Endothelial cell of umbilical vein (primary cell): Measurements from ENCODE around the gene MISP3.

Source experiments
- CTCF ChIP-seq, 2 donors: IDR thresholded peaks; 1 replicate in 1 of 2; 2 replicates in 1 of 2; pipeline ENCODE4 v1.5.1; 2011; ENCODE audit warnings: low read length in 2 of 2, mild to moderate bottlenecking in 2 of 2, moderate library complexity in 2 of 2, control low read depth in 1 of 2, inconsistent platforms in 1 of 2, low read depth in 1 of 2; ENCODE audit not compliant: insufficient read depth in 1 of 2; ENCODE audit errors: extremely low read depth in 1 of 2
- EZH2 ChIP-seq: IDR thresholded peaks from 2 replicates; pipeline ENCODE4 v1.6.1; 2012; ENCODE audit warnings: borderline replicate concordance, low read depth, mild to moderate bottlenecking, moderate library complexity, low read length, inconsistent platforms; ENCODE audit not compliant: severe bottlenecking
- FOS ChIP-seq: IDR thresholded peaks from 2 replicates; pipeline ENCODE4 v1.6.1; 2011; ENCODE audit warnings: mild to moderate bottlenecking, low read length, moderate library complexity, borderline replicate concordance; ENCODE audit not compliant: insufficient read depth
- JUN ChIP-seq: IDR thresholded peaks from 2 replicates; pipeline ENCODE4 v1.6.1; 2011; ENCODE audit warnings: borderline replicate concordance, low read depth; ENCODE audit not compliant: insufficient read length, insufficient read depth
- MAX ChIP-seq: IDR thresholded peaks from 2 replicates; pipeline ENCODE4 v1.6.1; 2011; ENCODE audit not compliant: insufficient read depth, insufficient read length
- MYC ChIP-seq: IDR thresholded peaks from one replicate; pipeline ENCODE4 v1.6.1; 2011; ENCODE audit warnings: mild to moderate bottlenecking, low read depth, low read length
- POLR2A ChIP-seq: IDR thresholded peaks from 2 replicates; pipeline ENCODE4 v1.6.1; 2012; ENCODE audit warnings: low read depth, mild to moderate bottlenecking, control low read depth, low read length
- POLR2AphosphoS5 ChIP-seq: IDR thresholded peaks from 2 replicates; pipeline ENCODE4 v1.6.1; 2012; ENCODE audit warnings: low read depth, mild to moderate bottlenecking, control low read depth, low read length, moderate library complexity; ENCODE audit not compliant: insufficient read depth

GRCh38 chr19:14090509-14091080 is 18.0 kb downstream of the MISP3 start, which contains the start of gene SAMD1:
- TF ChIP-seq EZH2 (no peak), CTCF (IDR thresholded peaks at IDR 0.05; ENCODE audit: extremely low read depth in 1 of 2, insufficient read depth in 1 of 2, low read depth in 1 of 2, low read length in 2 of 2) (no peak), MYC (no peak), POLR2AphosphoS5 (peak; percentile 6), JUN (no peak), POLR2A (no peak), MAX (no peak), FOS (no peak)
